ENCODE results near the gene ZFPM1.

ZFPM1 gene

GRCh38 chr16:88540346-88540977 lies 87.4 kb downstream of the ZFPM1 start:
- Histone ChIP-seq H2BK12ac (ENCODE audit: low read length) (no peak overlapping the region), H2AFZ (ENCODE audit: low read length) (no peak overlapping the region), H3K4ac (ENCODE audit: low read length) (no peak overlapping the region), H2BK120ac (ENCODE audit: low read depth, low read length) (no peak overlapping the region), H3K79me1 (ENCODE audit: low read depth, low read length) (peaks cover 8% of the 10 kb centered on the region), H3K18ac (ENCODE audit: low read length) (peak overlapping the region; percentile 13), H3K36me3 (replicated peaks in 1 of 2; ENCODE audit: control insufficient read depth in 2 of 2, insufficient read depth in 2 of 2, low read length in 2 of 2) (peaks cover 0 to 3% of the 10 kb centered on the region in 2 donors), H2AK5ac (ENCODE audit: low read depth, low read length) (peak overlapping the region; percentile 63), H3K27ac (replicated peaks; ENCODE audit: low read length) (no peak overlapping the region), H2BK5ac (ENCODE audit: low read length) (no peak overlapping the region), H2BK15ac (ENCODE audit: low read length) (no peak overlapping the region), H3K27me3 (ENCODE audit: control insufficient read depth in 3 of 3, insufficient read depth in 3 of 3, low read depth in 1 of 3, low read length in 3 of 3) (peaks cover 0 to 26% (median 25%) of the 10 kb centered on the region in 3 experiments), H3K23ac (ENCODE audit: low read depth, low read length, poor library complexity) (peak overlapping the region; percentile 85), H3K4me3 (ENCODE audit: low read length in 2 of 2) (no peak overlapping the region), H3K4me1 (ENCODE audit: control insufficient read depth in 2 of 2, insufficient read depth in 1 of 2, low read depth in 1 of 2, low read length in 2 of 2) (peaks cover 2 to 6% of the 10 kb centered on the region in 2 donors), H4K8ac (ENCODE audit: low read depth, low read length) (no peak overlapping the region), H3K9me3 (replicated peaks in 1 of 2; ENCODE audit: control insufficient read depth in 2 of 2, insufficient read depth in 1 of 2, low read depth in 1 of 2, low read length in 2 of 2) (peaks cover 11 to 22% of the 10 kb centered on the region in 2 donors), H3K9ac (ENCODE audit: low read depth, low read length, poor library complexity) (peak overlapping the region; percentile 70), H4K91ac (ENCODE audit: low read depth, low read length, poor library complexity) (no peak overlapping the region), H3K4me2 (ENCODE audit: insufficient read depth, low read length, poor library complexity, severe bottlenecking) (no peak overlapping the region), H3K14ac (ENCODE audit: low read length) (no peak overlapping the region)
- no peak for DNase-seq (ENCODE audit: low spot score)
- no CpG with 5 or more reads among the region's 20 CpGs for WGBS, 2 donors (ENCODE audit: extremely low coverage in 2 of 2, insufficient read length in 2 of 2, insufficient replicate concordance in 1 of 2)

- Histone ChIP-seq H2BK5ac (ENCODE audit: low read length) (no peak overlapping the region), H2BK15ac (ENCODE audit: low read length) (no peak overlapping the region), H2BK120ac (ENCODE audit: low read depth, low read length) (no peak overlapping the region), H4K8ac (ENCODE audit: low read depth, low read length) (no peak overlapping the region), H3K27me3 (ENCODE audit: control insufficient read depth in 3 of 3, insufficient read depth in 3 of 3, low read depth in 1 of 3, low read length in 3 of 3) (peaks cover 0 to 37% (median 33%) of the 10 kb centered on the region in 3 experiments), H3K4me3 (ENCODE audit: low read length in 2 of 2) (no peak overlapping the region), H3K4ac (ENCODE audit: low read length) (no peak overlapping the region), H3K18ac (ENCODE audit: low read length) (no peak overlapping the region), H3K14ac (ENCODE audit: low read length) (no peak overlapping the region), H3K23ac (ENCODE audit: low read depth, low read length, poor library complexity) (no peak overlapping the region), H4K91ac (ENCODE audit: low read depth, low read length, poor library complexity) (no peak overlapping the region), H2AK5ac (ENCODE audit: low read depth, low read length) (no peak overlapping the region), H3K27ac (replicated peaks; ENCODE audit: low read length) (no peak overlapping the region), H3K79me1 (ENCODE audit: low read depth, low read length) (peaks cover 6% of the 10 kb centered on the region), H2BK12ac (ENCODE audit: low read length) (no peak overlapping the region), H3K4me1 (ENCODE audit: control insufficient read depth in 2 of 2, insufficient read depth in 1 of 2, low read depth in 1 of 2, low read length in 2 of 2) (peaks cover 2 to 6% of the 10 kb centered on the region in 2 donors), H3K36me3 (replicated peaks in 1 of 2; ENCODE audit: control insufficient read depth in 2 of 2, insufficient read depth in 2 of 2, low read length in 2 of 2) (no peaks in the 10 kb centered on the region), H3K9me3 (replicated peaks in 1 of 2; ENCODE audit: control insufficient read depth in 2 of 2, insufficient read depth in 1 of 2, low read depth in 1 of 2, low read length in 2 of 2) (peaks cover 13 to 22% of the 10 kb centered on the region in 2 donors), H2AFZ (ENCODE audit: low read length) (no peak overlapping the region), H3K9ac (ENCODE audit: low read depth, low read length, poor library complexity) (no peak overlapping the region), H3K4me2 (ENCODE audit: insufficient read depth, low read length, poor library complexity, severe bottlenecking) (no peak overlapping the region)
- no peak for DNase-seq (ENCODE audit: low spot score)
- no CpG with 5 or more reads among the region's 15 CpGs for WGBS, 2 donors (ENCODE audit: extremely low coverage in 2 of 2, insufficient read length in 2 of 2, insufficient replicate concordance in 1 of 2)
Observed at GRCh38 chr16:88541831-88542616, 88.9 kb downstream of the ZFPM1 start.

- no peak overlapping the region for H2BK5ac ChIP-seq (ENCODE audit: low read length)
- WGBS, 2 donors (ENCODE audit: extremely low coverage in 2 of 2, insufficient read length in 2 of 2, insufficient replicate concordance in 1 of 2), result no CpG with 5 or more reads among the region's 8 CpGs
- no peak overlapping the region for H3K4ac ChIP-seq (ENCODE audit: low read length)
- H3K4me1 ChIP-seq (ENCODE audit: control insufficient read depth in 2 of 2, insufficient read depth in 1 of 2, low read depth in 1 of 2, low read length in 2 of 2), result peaks cover 2 to 5% of the 10 kb centered on the region in 2 donors
- peaks cover 13 to 22% of the 10 kb centered on the region in 2 donors for H3K9me3 ChIP-seq (replicated peaks in 1 of 2; ENCODE audit: control insufficient read depth in 2 of 2, insufficient read depth in 1 of 2, low read depth in 1 of 2, low read length in 2 of 2)
- H4K91ac ChIP-seq (ENCODE audit: low read depth, low read length, poor library complexity), result no peak overlapping the region
- H4K8ac ChIP-seq (ENCODE audit: low read depth, low read length), result no peak overlapping the region
- H3K36me3 ChIP-seq (replicated peaks in 1 of 2; ENCODE audit: control insufficient read depth in 2 of 2, insufficient read depth in 2 of 2, low read length in 2 of 2), result no peaks in the 10 kb centered on the region
- no peak overlapping the region for H3K18ac ChIP-seq (ENCODE audit: low read length)
- no peak overlapping the region for H3K14ac ChIP-seq (ENCODE audit: low read length)
- H3K4me2 ChIP-seq (ENCODE audit: insufficient read depth, low read length, poor library complexity, severe bottlenecking), result no peak overlapping the region
- H2BK12ac ChIP-seq (ENCODE audit: low read length), result no peak overlapping the region
- no peak overlapping the region for H2AFZ ChIP-seq (ENCODE audit: low read length)
- H3K79me1 ChIP-seq (ENCODE audit: low read depth, low read length), result peaks cover 2% of the 10 kb centered on the region
- H3K27ac ChIP-seq (replicated peaks; ENCODE audit: low read length), result no peak overlapping the region
- peaks cover 3 to 44% (median 37%) of the 10 kb centered on the region in 3 experiments for H3K27me3 ChIP-seq (ENCODE audit: control insufficient read depth in 3 of 3, insufficient read depth in 3 of 3, low read depth in 1 of 3, low read length in 3 of 3)
- no peak overlapping the region for H2BK120ac ChIP-seq (ENCODE audit: low read depth, low read length)
- no peak overlapping the region for H2AK5ac ChIP-seq (ENCODE audit: low read depth, low read length)
- no peak overlapping the region for H2BK15ac ChIP-seq (ENCODE audit: low read length)
- no peak for DNase-seq (ENCODE audit: low spot score)
- no peak overlapping the region for H3K9ac ChIP-seq (ENCODE audit: low read depth, low read length, poor library complexity)
- H3K4me3 ChIP-seq (ENCODE audit: low read length in 2 of 2), result no peak overlapping the region
- no peak overlapping the region for H3K23ac ChIP-seq (ENCODE audit: low read depth, low read length, poor library complexity)
Observed at GRCh38 chr16:88543230-88543813, 90.2 kb downstream of the ZFPM1 start.

GRCh38 chr16:88545781-88546180 lies 92.7 kb downstream of the ZFPM1 start:
- H3K9ac ChIP-seq (ENCODE audit: low read depth, low read length, poor library complexity), result no peak overlapping the region
- no peak overlapping the region for H2BK5ac ChIP-seq (ENCODE audit: low read length)
- no peak overlapping the region for H2BK15ac ChIP-seq (ENCODE audit: low read length)
- H3K18ac ChIP-seq (ENCODE audit: low read length), result no peak overlapping the region
- no peak overlapping the region for H2BK120ac ChIP-seq (ENCODE audit: low read depth, low read length)
- no peaks in the 10 kb centered on the region for H3K79me1 ChIP-seq (ENCODE audit: low read depth, low read length)
- no peaks in the 10 kb centered on the region for H3K36me3 ChIP-seq (replicated peaks in 1 of 2; ENCODE audit: control insufficient read depth in 2 of 2, insufficient read depth in 2 of 2, low read length in 2 of 2)
- no peak overlapping the region for H2AK5ac ChIP-seq (ENCODE audit: low read depth, low read length)
- H4K8ac ChIP-seq (ENCODE audit: low read depth, low read length), result no peak overlapping the region
- H3K27ac ChIP-seq (replicated peaks; ENCODE audit: low read length), result no peak overlapping the region
- no CpG with 5 or more reads among the region's 7 CpGs for WGBS, 2 donors (ENCODE audit: extremely low coverage in 2 of 2, insufficient read length in 2 of 2, insufficient replicate concordance in 1 of 2)
- H3K4ac ChIP-seq (ENCODE audit: low read length), result no peak overlapping the region
- peaks cover 4 to 47% (median 30%) of the 10 kb centered on the region in 3 experiments for H3K27me3 ChIP-seq (ENCODE audit: control insufficient read depth in 3 of 3, insufficient read depth in 3 of 3, low read depth in 1 of 3, low read length in 3 of 3)
- H3K23ac ChIP-seq (ENCODE audit: low read depth, low read length, poor library complexity), result no peak overlapping the region
- H4K91ac ChIP-seq (ENCODE audit: low read depth, low read length, poor library complexity), result no peak overlapping the region
- no peak overlapping the region for H3K14ac ChIP-seq (ENCODE audit: low read length)
- no peak overlapping the region for H2BK12ac ChIP-seq (ENCODE audit: low read length)
- H3K4me2 ChIP-seq (ENCODE audit: insufficient read depth, low read length, poor library complexity, severe bottlenecking), result no peak overlapping the region
- H3K9me3 ChIP-seq (replicated peaks in 1 of 2; ENCODE audit: control insufficient read depth in 2 of 2, insufficient read depth in 1 of 2, low read depth in 1 of 2, low read length in 2 of 2), result peaks cover 13 to 22% of the 10 kb centered on the region in 2 donors
- no peak for DNase-seq (ENCODE audit: low spot score)
- H3K4me3 ChIP-seq (ENCODE audit: low read length in 2 of 2), result no peak overlapping the region
- no peak overlapping the region for H2AFZ ChIP-seq (ENCODE audit: low read length)
- H3K4me1 ChIP-seq (ENCODE audit: control insufficient read depth in 2 of 2, insufficient read depth in 1 of 2, low read depth in 1 of 2, low read length in 2 of 2), result no peaks in the 10 kb centered on the region
